MM.1S (cell line): Measurements from ENCODE around the gene GGT6.

Source experiments
- EZH2 ChIP-seq: fragments of 300-600 bp; sonication (generic); optimal IDR thresholded peaks from 2 replicates; pipeline ENCODE3; 2017; ENCODE audit warnings: low read depth, mild to moderate bottlenecking, antibody characterized with exemption, low read length, mixed read lengths
- EZH2phosphoT487 ChIP-seq: fragments of 300-600 bp; sonication (generic); IDR thresholded peaks from 2 replicates; pipeline ENCODE4 v1.6.1; 2018; ENCODE audit warnings: antibody characterized with exemption, low read length
- TF ChIP-seq, protein P1 (sequence below): fragments of 300-600 bp; sonication (generic); IDR thresholded peaks from 2 replicates; pipeline ENCODE4 v1.5.1; 2016; ENCODE audit warnings: antibody characterized with exemption, low read length, mixed read lengths

DNA sequence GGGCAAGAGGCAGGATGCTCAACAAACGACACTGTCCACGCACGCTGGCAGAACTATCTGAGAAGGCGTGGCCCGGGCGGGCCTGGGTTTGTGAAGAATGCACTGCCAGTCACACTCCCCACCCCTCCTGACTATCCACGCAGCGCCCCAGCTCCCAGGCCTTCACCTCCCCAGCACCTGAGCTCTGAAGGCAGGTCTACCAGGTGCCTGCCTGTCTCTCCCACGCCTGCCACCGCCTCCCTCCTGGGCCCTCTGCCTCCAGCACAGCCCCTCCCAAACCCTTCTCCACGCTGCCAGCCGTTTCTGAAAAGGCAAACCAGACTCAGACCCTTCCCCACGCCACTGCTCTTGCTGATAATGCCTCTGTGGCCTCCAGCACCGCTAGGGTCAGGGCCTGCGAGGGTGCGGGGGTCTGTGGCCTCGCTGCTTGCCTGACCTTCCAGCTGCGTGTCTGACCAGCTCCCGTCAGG, 16.8 kb downstream of the GGT6 start:
- TF ChIP-seq, protein P1, sequence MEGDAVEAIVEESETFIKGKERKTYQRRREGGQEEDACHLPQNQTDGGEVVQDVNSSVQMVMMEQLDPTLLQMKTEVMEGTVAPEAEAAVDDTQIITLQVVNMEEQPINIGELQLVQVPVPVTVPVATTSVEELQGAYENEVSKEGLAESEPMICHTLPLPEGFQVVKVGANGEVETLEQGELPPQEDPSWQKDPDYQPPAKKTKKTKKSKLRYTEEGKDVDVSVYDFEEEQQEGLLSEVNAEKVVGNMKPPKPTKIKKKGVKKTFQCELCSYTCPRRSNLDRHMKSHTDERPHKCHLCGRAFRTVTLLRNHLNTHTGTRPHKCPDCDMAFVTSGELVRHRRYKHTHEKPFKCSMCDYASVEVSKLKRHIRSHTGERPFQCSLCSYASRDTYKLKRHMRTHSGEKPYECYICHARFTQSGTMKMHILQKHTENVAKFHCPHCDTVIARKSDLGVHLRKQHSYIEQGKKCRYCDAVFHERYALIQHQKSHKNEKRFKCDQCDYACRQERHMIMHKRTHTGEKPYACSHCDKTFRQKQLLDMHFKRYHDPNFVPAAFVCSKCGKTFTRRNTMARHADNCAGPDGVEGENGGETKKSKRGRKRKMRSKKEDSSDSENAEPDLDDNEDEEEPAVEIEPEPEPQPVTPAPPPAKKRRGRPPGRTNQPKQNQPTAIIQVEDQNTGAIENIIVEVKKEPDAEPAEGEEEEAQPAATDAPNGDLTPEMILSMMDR: no peak
- TF ChIP-seq EZH2phosphoT487 (no peak), EZH2 (no peak)
